A673 (cell line): ENCODE measurements around the gene TAF6L.

ENCODE experiments used
- EZH2 ChIP-seq: fragments of 200-600 bp; sonication (generic); IDR thresholded peaks from 2 replicates; pipeline ENCODE4 v1.6.1; 2017; ENCODE audit warnings: borderline replicate concordance, low read depth, mild to moderate bottlenecking, mixed read lengths, antibody characterized with exemption, low read length; ENCODE audit not compliant: poor library complexity, severe bottlenecking
- TF ChIP-seq, protein P1 (sequence below): fragments of 300-800, 200-600 bp; sonication (generic); conservative IDR thresholded peaks from 2 replicates; pipeline ENCODE4 v1.5.1; 2017; ENCODE audit warnings: low read depth, mild to moderate bottlenecking, antibody characterized with exemption, low read length, moderate library complexity, mixed read lengths

DNA sequence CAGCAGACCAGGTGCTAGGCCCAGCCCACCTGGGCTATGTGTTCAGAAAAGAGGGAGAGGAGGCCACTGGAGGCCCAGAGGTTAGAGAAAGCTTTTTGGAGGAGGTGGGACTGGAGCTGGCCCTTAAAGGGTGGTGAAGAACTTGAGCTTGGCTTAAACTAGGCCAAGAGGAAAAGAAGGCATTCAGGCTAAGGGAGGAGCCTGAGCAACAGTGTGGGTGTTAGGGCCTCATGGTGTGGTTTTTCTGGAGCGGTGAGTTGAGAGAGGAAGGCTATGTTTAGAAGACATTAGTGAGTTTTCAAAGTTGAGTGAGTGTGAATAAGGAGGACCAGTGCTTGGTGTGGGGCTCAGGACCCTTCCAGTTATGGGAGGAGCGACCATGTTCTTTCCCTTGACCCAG lies 6.2 kb downstream of the TAF6L start:
- no peak for TF ChIP-seq EZH2
- TF ChIP-seq, protein P1, sequence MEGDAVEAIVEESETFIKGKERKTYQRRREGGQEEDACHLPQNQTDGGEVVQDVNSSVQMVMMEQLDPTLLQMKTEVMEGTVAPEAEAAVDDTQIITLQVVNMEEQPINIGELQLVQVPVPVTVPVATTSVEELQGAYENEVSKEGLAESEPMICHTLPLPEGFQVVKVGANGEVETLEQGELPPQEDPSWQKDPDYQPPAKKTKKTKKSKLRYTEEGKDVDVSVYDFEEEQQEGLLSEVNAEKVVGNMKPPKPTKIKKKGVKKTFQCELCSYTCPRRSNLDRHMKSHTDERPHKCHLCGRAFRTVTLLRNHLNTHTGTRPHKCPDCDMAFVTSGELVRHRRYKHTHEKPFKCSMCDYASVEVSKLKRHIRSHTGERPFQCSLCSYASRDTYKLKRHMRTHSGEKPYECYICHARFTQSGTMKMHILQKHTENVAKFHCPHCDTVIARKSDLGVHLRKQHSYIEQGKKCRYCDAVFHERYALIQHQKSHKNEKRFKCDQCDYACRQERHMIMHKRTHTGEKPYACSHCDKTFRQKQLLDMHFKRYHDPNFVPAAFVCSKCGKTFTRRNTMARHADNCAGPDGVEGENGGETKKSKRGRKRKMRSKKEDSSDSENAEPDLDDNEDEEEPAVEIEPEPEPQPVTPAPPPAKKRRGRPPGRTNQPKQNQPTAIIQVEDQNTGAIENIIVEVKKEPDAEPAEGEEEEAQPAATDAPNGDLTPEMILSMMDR: no peak
